Measurements from ENCODE around the gene ADRA2C. TPM values are rescaled to one million over a fixed set of nuclear protein-coding genes. Genes with fewer than 3 reads are reported as not detected.
"Not testable (repeated sequence)": the region's sequence is repeated elsewhere in the genome, so short reads cannot be mapped to it uniquely, and the experiment has no call there.

ADRA2C gene
- total and polyA plus RNA-seq, 11 donors = 3.4 to 7.7 (median 5.0) TPM

GRCh38 chr4:3812211-3812934 lies 46.2 kb downstream of the ADRA2C start:
- Histone ChIP-seq H3K27ac (no peak overlapping the region), H3K9me3 (peaks cover 0 to 4% (median 0%) of the 10 kb centered on the region in 12 donors), H3K4me1 (no peaks in the 10 kb centered on the region), H3K36me3 (no peaks in the 10 kb centered on the region), H3K4me3 (no peak overlapping the region), H3K27me3 (peaks cover 4 to 33% (median 11%) of the 10 kb centered on the region in 9 donors)
- intact Hi-C loops (cut with DNase I) = no loop called here
- TF ChIP-seq CTCF (IDR thresholded peaks at IDR 0.05) = no peak
- TF ChIP-seq POLR2A (IDR thresholded peaks at IDR 0.05) = no peak
- WGBS, 4 donors = 82 to 89% (median 87%) methylated on average over 13 to 19 of the region's 19 CpGs
- DNase-seq (peak in 1 of 5 donors; percentile 40), ATAC-seq (no peak)

- Histone ChIP-seq H3K4me3 (no peak overlapping the region), H3K4me1 (no peaks in the 10 kb centered on the region), H3K27ac (no peak overlapping the region), H3K9me3 (peaks cover 0 to 4% (median 0%) of the 10 kb centered on the region in 12 donors), H3K36me3 (no peaks in the 10 kb centered on the region), H3K27me3 (peaks cover 2 to 24% (median 6%) of the 10 kb centered on the region in 9 donors)
- no peak for ATAC-seq
- peak in 1 of 5 donors; percentile 40 for DNase-seq
- intact Hi-C loops (cut with DNase I) = no loop called here
- TF ChIP-seq CTCF (IDR thresholded peaks at IDR 0.05) (no peak), POLR2A (IDR thresholded peaks at IDR 0.05) (no peak)
- WGBS, 4 donors = 80 to 86% (median 84%) methylated on average over 27 to 29 of the region's 29 CpGs
Observed at GRCh38 chr4:3813151-3814052, 47.2 kb downstream of the ADRA2C start.

GRCh38 chr4:3814053-3814570 lies 47.9 kb downstream of the ADRA2C start:
- Histone ChIP-seq H3K27me3 (peaks cover 0 to 21% (median under 1%) of the 10 kb centered on the region in 9 donors), H3K36me3 (no peaks in the 10 kb centered on the region), H3K9me3 (peaks cover 0 to 4% (median 0%) of the 10 kb centered on the region in 12 donors), H3K27ac (no peak overlapping the region), H3K4me3 (no peak overlapping the region), H3K4me1 (no peaks in the 10 kb centered on the region)
- intact Hi-C loops (cut with DNase I) = no loop called here
- ATAC-seq (no peak), DNase-seq (peak in 1 of 5 donors; percentile 38)
- 78 to 86% (median 84%) methylated on average over 6 of the region's 6 CpGs for WGBS, 4 donors
- TF ChIP-seq POLR2A (IDR thresholded peaks at IDR 0.05) (no peak), CTCF (IDR thresholded peaks at IDR 0.05) (no peak)

- intact Hi-C loops (cut with DNase I) = not testable (repeated sequence)
- peak in 2 of 4 donors; percentile 14 to 31 for ATAC-seq
Observed at GRCh38 chr4:3814838-3815237, 48.7 kb downstream of the ADRA2C start.

More at GRCh38 chr4:3814838-3815237, 48.7 kb downstream of the ADRA2C start:
- not testable (repeated sequence) for H3K36me3 ChIP-seq, H3K4me3 ChIP-seq, H3K9me3 ChIP-seq, DNase-seq, H3K4me1 ChIP-seq, H3K27ac ChIP-seq
- peaks cover 0 to 26% (median 0%) of the 10 kb centered on the region in 9 donors for H3K27me3 ChIP-seq
